HEK293 (cell line): ENCODE data around the gene TP63.

Source experiments
- ZFP37 ChIP-seq: fragments of 450-650 bp; formaldehyde crosslinking; IDR thresholded peaks from 2 replicates; pipeline ENCODE4 v1.5.1; 2016; ENCODE audit warnings: missing biosample characterization, missing genetic modification characterization
- ZNF133 ChIP-seq: fragments of 450-650 bp; formaldehyde crosslinking; IDR thresholded peaks from 2 replicates; pipeline ENCODE4 v1.5.1; 2016; ENCODE audit warnings: missing biosample characterization, missing genetic modification characterization
- TF ChIP-seq, protein P1 (sequence below): fragments of 450-650 bp; IDR thresholded peaks from 2 replicates; pipeline ENCODE4 v1.5.1; 2018; ENCODE audit warnings: missing biosample characterization, mild to moderate bottlenecking, missing genetic modification characterization

DNA sequence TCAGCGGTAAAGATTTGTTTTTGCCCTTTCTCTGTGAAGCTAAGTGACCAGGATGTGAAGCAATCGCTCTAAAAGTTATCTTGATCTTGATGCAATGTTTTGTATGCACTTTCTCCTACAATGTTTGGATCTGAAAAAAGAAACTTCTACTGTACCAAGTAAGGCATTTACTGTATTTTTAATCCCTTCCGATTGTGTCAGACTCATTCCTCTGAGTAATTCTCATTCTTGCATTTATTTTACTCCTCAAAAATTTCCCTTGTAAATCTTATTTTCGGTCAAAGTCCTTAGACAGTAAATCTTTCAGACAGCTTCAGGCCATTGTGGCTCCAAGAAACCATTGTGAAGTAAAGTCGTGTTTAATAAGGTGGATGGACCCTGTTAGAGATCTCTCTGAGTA lies 141.9 kb downstream of the TP63 start:
- TF ChIP-seq ZFP37 (no peak), ZNF133 (tag by site-specific recombination) (no peak)
- TF ChIP-seq, protein P1, sequence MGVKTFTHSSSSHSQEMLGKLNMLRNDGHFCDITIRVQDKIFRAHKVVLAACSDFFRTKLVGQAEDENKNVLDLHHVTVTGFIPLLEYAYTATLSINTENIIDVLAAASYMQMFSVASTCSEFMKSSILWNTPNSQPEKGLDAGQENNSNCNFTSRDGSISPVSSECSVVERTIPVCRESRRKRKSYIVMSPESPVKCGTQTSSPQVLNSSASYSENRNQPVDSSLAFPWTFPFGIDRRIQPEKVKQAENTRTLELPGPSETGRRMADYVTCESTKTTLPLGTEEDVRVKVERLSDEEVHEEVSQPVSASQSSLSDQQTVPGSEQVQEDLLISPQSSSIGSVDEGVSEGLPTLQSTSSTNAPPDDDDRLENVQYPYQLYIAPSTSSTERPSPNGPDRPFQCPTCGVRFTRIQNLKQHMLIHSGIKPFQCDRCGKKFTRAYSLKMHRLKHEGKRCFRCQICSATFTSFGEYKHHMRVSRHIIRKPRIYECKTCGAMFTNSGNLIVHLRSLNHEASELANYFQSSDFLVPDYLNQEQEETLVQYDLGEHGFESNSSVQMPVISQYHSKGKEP (tag by site-specific recombination): no peak
